H1 (cell line): ENCODE measurements around the gene TFB1M. TPM values are rescaled to one million over a fixed set of nuclear protein-coding genes. Genes with fewer than 3 reads are reported as not detected.

ENCODE experiments used
- CTCF ChIA-PET: fragments of 300-600 bp; sonication (Branson Sonifier 250); formaldehyde crosslinking; loops from one replicate; lab custom pipeline; 2021; ENCODE audit not compliant: partially characterized antibody; lab: Charles Lee
- POLR2A ChIA-PET: fragments of 300-600 bp; sonication (Branson Sonifier 250); formaldehyde crosslinking; loops from one replicate; lab custom pipeline; 2021; ENCODE audit warnings: inconsistent platforms; ENCODE audit not compliant: partially characterized antibody; lab: Charles Lee
- DNase-seq, 2 experiments: peaks; one replicate each; pipeline versions ENCODE4 v3.0.0 to v3.0.0-alpha.2; 2010 to 2022; ENCODE audit warnings: low spot score in 2 of 2, low read depth in 1 of 2, mixed read lengths in 1 of 2
- FAIRE-seq: peaks from 2 replicates; lab custom pipeline; 2011; peaks lifted over from hg19 to GRCh38; lab: Jason Lieb, UNC
- H2AFZ ChIP-seq: 2 replicates; pipeline ENCODE4 v1.8.1; 2012; ENCODE audit warnings: low read length, inconsistent platforms
- H2AK5ac ChIP-seq: 2 replicates; pipeline ENCODE4 v1.6.1; 2013; ENCODE audit warnings: low read depth, low read length
- H2BK120ac ChIP-seq: replicated peaks from 2 replicates; pipeline ENCODE3; 2013; ENCODE audit warnings: low read depth, low read length, inconsistent platforms
- H2BK12ac ChIP-seq: 2 replicates; pipeline ENCODE4 v1.6.1; 2013; ENCODE audit warnings: low read depth, low read length
- H2BK15ac ChIP-seq: 2 replicates; pipeline ENCODE4 v1.6.1; 2013; ENCODE audit warnings: low read length
- H2BK20ac ChIP-seq: 2 replicates; pipeline ENCODE4 v1.6.1; 2013; ENCODE audit warnings: low read length
- H2BK5ac ChIP-seq: 2 replicates; pipeline ENCODE4 v1.6.1; 2013; ENCODE audit warnings: low read depth, low read length
- H3K14ac ChIP-seq: 2 replicates; pipeline ENCODE4 v1.6.1; 2013; ENCODE audit warnings: inconsistent platforms; ENCODE audit not compliant: insufficient read length
- H3K18ac ChIP-seq: 2 replicates; pipeline ENCODE4 v1.6.1; 2013; ENCODE audit warnings: low read length; ENCODE audit errors: extremely low read depth
- H3K23ac ChIP-seq: 2 replicates; pipeline ENCODE4 v1.6.1; 2013; ENCODE audit warnings: inconsistent platforms; ENCODE audit not compliant: insufficient read length
- H3K23me2 ChIP-seq: 2 replicates; pipeline ENCODE4 v1.6.1; 2013; ENCODE audit warnings: low read depth, low read length
- H3K27ac ChIP-seq: 2 replicates; pipeline ENCODE4 v1.6.1; 2011; ENCODE audit warnings: low read depth, low read length, inconsistent platforms
- H3K27me3 ChIP-seq, 4 experiments: replicated peaks in 1 of 4; 1 replicate in 1 of 4; 2 replicates in 3 of 4; pipeline versions ENCODE4 v1.6.1 to v1.8.1; 2011 to 2013; ENCODE audit warnings: low read length in 3 of 4, mild to moderate bottlenecking in 3 of 4, inconsistent platforms in 2 of 4, mixed read lengths in 2 of 4, moderate library complexity in 1 of 4; ENCODE audit not compliant: control insufficient read depth in 3 of 4, insufficient read depth in 3 of 4; ENCODE audit errors: extremely low read depth in 1 of 4
- H3K36me3 ChIP-seq, 4 experiments: 2 replicates each; pipeline versions ENCODE4 v1.6.1 to v1.8.1; 2011 to 2013; ENCODE audit warnings: mild to moderate bottlenecking in 4 of 4, low read length in 3 of 4, moderate library complexity in 2 of 4, control low read depth in 1 of 4, inconsistent platforms in 1 of 4; ENCODE audit not compliant: insufficient read depth in 4 of 4, control insufficient read depth in 2 of 4
- H3K4ac ChIP-seq: replicated peaks from 2 replicates; pipeline ENCODE3; 2013; ENCODE audit warnings: low read length, low read depth, mixed read lengths, inconsistent platforms; ENCODE audit not compliant: insufficient read length
- H3K4me1 ChIP-seq, 4 experiments: replicated peaks in 1 of 4; 1 replicate in 1 of 4; 2 replicates in 3 of 4; pipeline versions ENCODE4 v1.6.1 to v1.8.1; 2011 to 2013; ENCODE audit warnings: low read length in 3 of 4, inconsistent platforms in 2 of 4, mixed read lengths in 1 of 4; ENCODE audit not compliant: insufficient read depth in 4 of 4, control insufficient read depth in 3 of 4
- H3K4me2 ChIP-seq, 2 experiments: 2 replicates each; pipeline versions ENCODE4 v1.6.1 to v1.8.1; 2011 to 2013; ENCODE audit warnings: low read depth in 2 of 2, low read length in 2 of 2, control low read depth in 1 of 2, inconsistent platforms in 1 of 2, mild to moderate bottlenecking in 1 of 2; ENCODE audit not compliant: insufficient read depth in 1 of 2
- H3K4me3 ChIP-seq, 4 experiments: fragments of 200-600, 300-600 bp in 1 of 4; sonication (generic), shearing (Covaris generic), sonication (Bioruptor Twin) in 1 of 4; 2 replicates each; pipeline versions ENCODE4 v1.5.1 to v1.8.1; 2011 to 2016; ENCODE audit warnings: low read length in 4 of 4, low read depth in 3 of 4, control low read depth in 2 of 4, inconsistent platforms in 2 of 4, mild to moderate bottlenecking in 2 of 4, mixed read lengths in 1 of 4, moderate library complexity in 1 of 4; ENCODE audit not compliant: insufficient read depth in 2 of 4; ENCODE audit errors: extremely low read depth in 1 of 4
- H3K56ac ChIP-seq: replicated peaks from 2 replicates; pipeline ENCODE3; 2013; ENCODE audit warnings: low read depth, mild to moderate bottlenecking, mixed read lengths, low read length, inconsistent platforms; ENCODE audit not compliant: insufficient read length
- H3K79me1 ChIP-seq: 2 replicates; pipeline ENCODE4 v1.6.1; 2013; ENCODE audit warnings: low read depth, low read length, control low read depth
- H3K79me2 ChIP-seq, 2 experiments: 2 replicates each; pipeline versions ENCODE4 v1.6.1 to v1.8.1; 2012 to 2013; ENCODE audit warnings: low read length in 2 of 2, mild to moderate bottlenecking in 2 of 2, inconsistent platforms in 1 of 2; ENCODE audit not compliant: insufficient read depth in 2 of 2, control insufficient read depth in 1 of 2
- H3K9ac ChIP-seq, 4 experiments: replicated peaks in 1 of 4; 1 replicate in 1 of 4; 2 replicates in 3 of 4; pipeline versions ENCODE4 v1.6.1 to v1.8.1; 2011 to 2013; ENCODE audit warnings: low read depth in 3 of 4, low read length in 3 of 4, control low read depth in 2 of 4, mild to moderate bottlenecking in 2 of 4, moderate library complexity in 2 of 4, inconsistent platforms in 1 of 4; ENCODE audit errors: extremely low read depth in 1 of 4
- H3K9me3 ChIP-seq, 2 experiments: 2 replicates each; pipeline versions ENCODE4 v1.6.1 to v1.8.1; 2012 to 2013; ENCODE audit warnings: mild to moderate bottlenecking in 2 of 2, moderate library complexity in 2 of 2, control low read depth in 1 of 2, inconsistent platforms in 1 of 2, low read depth in 1 of 2, low read length in 1 of 2, mixed read lengths in 1 of 2; ENCODE audit not compliant: insufficient read depth in 2 of 2
- H4K20me1 ChIP-seq, 2 experiments: replicated peaks in 1 of 2; 2 replicates each; pipeline versions ENCODE3 to v1.8.1; 2011 to 2013; ENCODE audit warnings: inconsistent platforms in 2 of 2, low read length in 2 of 2, mild to moderate bottlenecking in 1 of 2; ENCODE audit not compliant: insufficient read depth in 2 of 2, control insufficient read depth in 1 of 2
- H4K5ac ChIP-seq: 2 replicates; pipeline ENCODE4 v1.6.1; 2013; ENCODE audit warnings: low read length, low read depth, mixed read lengths, inconsistent platforms; ENCODE audit not compliant: insufficient read length
- H4K8ac ChIP-seq: 2 replicates; pipeline ENCODE4 v1.8.0; 2013; ENCODE audit warnings: mild to moderate bottlenecking, moderate library complexity, low read length, inconsistent platforms; ENCODE audit not compliant: insufficient read depth; ENCODE audit errors: extremely low read depth
- H4K91ac ChIP-seq: replicated peaks from 2 replicates; pipeline ENCODE3; 2013; ENCODE audit warnings: low read length, mixed read lengths, inconsistent platforms; ENCODE audit not compliant: insufficient read length
- SIX5 ChIP-seq: IDR thresholded peaks from 2 replicates; pipeline ENCODE4 v1.6.1; 2011; ENCODE audit warnings: mild to moderate bottlenecking, low read depth, low read length
- TBP ChIP-seq: IDR thresholded peaks from 2 replicates; pipeline ENCODE4 v1.6.1; 2011; ENCODE audit warnings: low read depth, low read length, improper control_type of control experiment
- WGBS, 2 experiments: shearing (Covaris generic) in 1 of 2; methylation state at CpG; one replicate each; pipeline versions ENCODE4 v1.1.6 to v1.1.7; 2013 to 2015; ENCODE audit warnings: low lambda C conversion rate in 2 of 2, mixed read lengths in 2 of 2, inconsistent platforms in 1 of 2, low coverage in 1 of 2, missing lambda C conversion rate in 1 of 2; ENCODE audit not compliant: insufficient replicate concordance in 2 of 2, insufficient coverage in 1 of 2, insufficient read length in 1 of 2; ENCODE audit errors: extremely low coverage in 1 of 2, missing lambda C conversion rate in 1 of 2; 5-methylcytosine and 5-hydroxymethylcytosine counted together
- polyA plus RNA-seq, 7 experiments: library from polyadenylated mRNA; depleted of rRNA in 3 of 7; stranded (reverse) in 5 of 7; unstranded in 2 of 7; fragments of >200 nt in 5 of 7; fragments of 200-250 nt in 2 of 7; gene quantifications; 1 replicate in 5 of 7; 2 replicates in 1 of 7; 4 replicates in 1 of 7; pipeline versions ENCODE4 v1.2.1 to v1.2.3, GENCODE V29; 2011 to 2013; ENCODE audit warnings: missing spikeins in 2 of 7, mixed read lengths in 2 of 7
- total RNA-seq: library from RNA; stranded (reverse); fragmentation: NEBNext Ultra II Directional; extraction: Animal tissue kit (Norgen Biotek cat#: 25700); gene quantifications from 2 replicates; pipeline ENCODE4 v1.2.1, GENCODE V29; 2021

Gene TFB1M
- total and polyA plus RNA-seq, 2 of the 8 experiments (the other 6 are each of a cell fraction or from before 2014, with no cell fraction given): 28.2 to 49.4 TPM

DNA sequence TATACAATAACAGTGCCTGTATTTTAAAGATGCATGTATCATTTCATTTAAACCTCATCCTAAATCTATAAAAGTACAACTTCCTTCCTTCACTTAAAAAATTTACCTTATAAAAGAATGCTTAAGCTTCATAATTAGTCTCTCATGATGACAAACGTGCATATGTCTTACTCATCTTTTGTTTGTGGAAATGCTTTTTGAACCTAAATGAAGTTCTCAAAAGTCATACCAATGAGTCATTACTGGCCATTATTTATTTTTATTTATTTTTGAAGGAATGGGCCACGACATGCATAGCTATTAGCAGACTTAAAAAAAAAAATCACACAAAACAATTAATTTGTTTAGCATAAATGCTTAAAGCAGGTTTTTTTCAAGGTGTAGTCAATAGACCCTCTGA is 3.7 kb downstream of the TFB1M start:
- Histone ChIP-seq H4K8ac (no peak overlapping the region), H3K4ac (no peak overlapping the region), H3K79me1 (no peaks in the 10 kb centered on the region; the same call in 1 of the 2 replicates), H2BK120ac (no peak overlapping the region), H3K23me2 (peaks cover 6% of the 10 kb centered on the region), H4K20me1 (peaks cover 1 to 2% of the 10 kb centered on the region in 2 experiments), H2BK15ac (no peak overlapping the region), H4K5ac (no peak overlapping the region), H3K56ac (no peak overlapping the region), H3K23ac (no peak overlapping the region), H3K27me3 (no peaks in the 10 kb centered on the region), H3K14ac (no peak overlapping the region), H3K79me2 (peaks cover 0 to 30% of the 10 kb centered on the region in 2 experiments; a peak in 2 of 4 replicates), H2AFZ (no peak overlapping the region), H2AK5ac (no peak overlapping the region), H3K36me3 (peaks cover 5 to 60% (median 21%) of the 10 kb centered on the region in 4 experiments; a peak in 7 of 8 replicates), H3K27ac (no peak overlapping the region), H3K4me3 (no peak overlapping the region), H4K91ac (no peak overlapping the region), H3K4me1 (no peaks in the 10 kb centered on the region), H3K9me3 (no peaks in the 10 kb centered on the region), H3K9ac (no peak overlapping the region), H3K18ac (no peak overlapping the region), H2BK20ac (no peak overlapping the region), H3K4me2 (no peak overlapping the region), H2BK12ac (no peak overlapping the region), H2BK5ac (no peak overlapping the region)
- TF ChIP-seq SIX5 (no peak), TBP (no peak)
- WGBS, 2 experiments: 95% methylated on average over 2 of the region's 2 CpGs; no CpG with 5 or more reads in 1 of the 2 experiments
- CTCF ChIA-PET: interaction anchor here (0.9 to 1.0 kb wide), 2 partner anchors 9 to 28 kb away, joined by 3 read pairs; no protein-coding TSS in a partner anchor
- POLR2A ChIA-PET: interaction anchor here (0.7 kb wide), 1 partner anchor 9 kb away, joined by 3 read pairs; no protein-coding TSS in a partner anchor
- FAIRE-seq (no peak), DNase-seq (no peak)
